Suprapubic skin (tissue), 4 donors: Measurements from ENCODE around the gene SLC25A53.

Source experiments
- POLR2A ChIP-seq, 2 donors: fragments of 450-650 bp; IDR thresholded peaks; one replicate each; pipeline ENCODE4 v1.6.1; 2017; ENCODE audit warnings: antibody characterized with exemption in 2 of 2, mild to moderate bottlenecking in 2 of 2, moderate library complexity in 2 of 2
- POLR2AphosphoS5 ChIP-seq, 3 donors: sonication (generic); formaldehyde crosslinking; IDR thresholded peaks; one replicate each; pipeline ENCODE4 v1.6.1; 2017; ENCODE audit warnings: antibody characterized with exemption in 3 of 3
- TF ChIP-seq, protein P1 (sequence below), 2 donors: fragments of 200-600 bp in 1 of 2; fragments of 450-650 bp in 1 of 2; sonication (generic) in 1 of 2; IDR thresholded peaks; one replicate each; pipeline ENCODE4 v1.5.1; 2016 to 2019; ENCODE audit warnings: antibody characterized with exemption in 2 of 2, mild to moderate bottlenecking in 1 of 2, moderate library complexity in 1 of 2

DNA sequence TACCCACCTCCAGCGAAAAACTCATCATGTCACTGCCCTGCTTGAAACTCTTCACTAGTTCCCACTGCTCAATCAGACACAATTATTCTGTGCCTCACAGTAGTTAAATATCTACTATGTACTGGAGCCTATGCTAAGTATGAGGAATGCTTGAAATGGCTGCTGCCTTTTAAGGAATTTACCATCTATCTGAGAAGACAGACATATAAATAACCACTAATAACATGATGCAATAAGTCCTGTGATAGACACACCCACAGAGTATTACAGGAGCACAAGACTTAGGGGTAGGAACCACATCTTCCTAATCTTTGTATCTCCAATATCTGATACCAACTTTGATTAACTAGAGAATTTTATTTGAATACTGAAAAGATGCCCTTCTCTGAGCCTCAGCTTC is 21.1 kb downstream of the SLC25A53 start:
- TF ChIP-seq, protein P1, sequence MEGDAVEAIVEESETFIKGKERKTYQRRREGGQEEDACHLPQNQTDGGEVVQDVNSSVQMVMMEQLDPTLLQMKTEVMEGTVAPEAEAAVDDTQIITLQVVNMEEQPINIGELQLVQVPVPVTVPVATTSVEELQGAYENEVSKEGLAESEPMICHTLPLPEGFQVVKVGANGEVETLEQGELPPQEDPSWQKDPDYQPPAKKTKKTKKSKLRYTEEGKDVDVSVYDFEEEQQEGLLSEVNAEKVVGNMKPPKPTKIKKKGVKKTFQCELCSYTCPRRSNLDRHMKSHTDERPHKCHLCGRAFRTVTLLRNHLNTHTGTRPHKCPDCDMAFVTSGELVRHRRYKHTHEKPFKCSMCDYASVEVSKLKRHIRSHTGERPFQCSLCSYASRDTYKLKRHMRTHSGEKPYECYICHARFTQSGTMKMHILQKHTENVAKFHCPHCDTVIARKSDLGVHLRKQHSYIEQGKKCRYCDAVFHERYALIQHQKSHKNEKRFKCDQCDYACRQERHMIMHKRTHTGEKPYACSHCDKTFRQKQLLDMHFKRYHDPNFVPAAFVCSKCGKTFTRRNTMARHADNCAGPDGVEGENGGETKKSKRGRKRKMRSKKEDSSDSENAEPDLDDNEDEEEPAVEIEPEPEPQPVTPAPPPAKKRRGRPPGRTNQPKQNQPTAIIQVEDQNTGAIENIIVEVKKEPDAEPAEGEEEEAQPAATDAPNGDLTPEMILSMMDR (IDR thresholded peaks at IDR 0.05) = no peak
- TF ChIP-seq POLR2A (IDR thresholded peaks at IDR 0.05) = no peak
- TF ChIP-seq POLR2AphosphoS5 (IDR thresholded peaks at IDR 0.05) = no peak
